SIG-M5 (cell line): ENCODE measurements around the gene HOXA4.

Experiments used
- DNase-seq: peaks from one replicate; lab custom pipeline; 2025; lab: John Stamatoyannopoulos, UW

Gene HOXA4

DNA sequence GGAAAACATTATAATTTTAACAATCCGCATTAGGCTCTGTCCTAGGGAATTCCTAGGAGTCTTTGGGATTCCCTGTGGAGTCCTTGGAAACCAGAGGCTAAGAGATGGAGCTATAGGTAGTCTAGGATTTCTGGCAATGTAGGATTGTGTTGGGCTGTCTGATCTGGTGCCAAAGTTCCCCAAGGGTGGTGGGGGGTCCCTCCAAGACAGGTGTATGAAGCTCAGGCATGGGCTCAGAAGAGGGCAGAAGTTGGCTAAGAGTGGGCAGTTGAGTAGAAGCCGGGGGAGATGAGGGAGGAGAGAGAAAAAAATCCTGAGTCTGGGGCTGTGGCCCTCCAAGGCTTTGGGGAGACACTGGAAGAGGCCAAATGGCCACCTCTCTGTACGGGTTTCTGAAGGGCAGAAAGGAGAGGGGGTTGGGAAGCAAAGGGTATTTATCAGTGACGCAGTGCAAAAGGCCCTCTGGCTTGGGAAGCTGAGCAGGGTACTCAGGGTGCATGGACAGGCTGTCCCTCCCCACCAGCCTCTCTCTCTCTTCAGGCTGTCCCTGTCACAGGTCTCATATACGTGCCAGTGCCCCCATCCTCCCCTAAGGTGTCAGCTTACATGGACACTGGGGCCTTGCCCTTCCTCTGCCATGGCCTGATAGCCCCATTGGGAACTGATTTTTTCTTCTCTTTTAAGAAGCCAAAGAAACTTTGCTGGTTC is 16.1 kb upstream of the HOXA4 start:
- DNase-seq: no peak

DNA sequence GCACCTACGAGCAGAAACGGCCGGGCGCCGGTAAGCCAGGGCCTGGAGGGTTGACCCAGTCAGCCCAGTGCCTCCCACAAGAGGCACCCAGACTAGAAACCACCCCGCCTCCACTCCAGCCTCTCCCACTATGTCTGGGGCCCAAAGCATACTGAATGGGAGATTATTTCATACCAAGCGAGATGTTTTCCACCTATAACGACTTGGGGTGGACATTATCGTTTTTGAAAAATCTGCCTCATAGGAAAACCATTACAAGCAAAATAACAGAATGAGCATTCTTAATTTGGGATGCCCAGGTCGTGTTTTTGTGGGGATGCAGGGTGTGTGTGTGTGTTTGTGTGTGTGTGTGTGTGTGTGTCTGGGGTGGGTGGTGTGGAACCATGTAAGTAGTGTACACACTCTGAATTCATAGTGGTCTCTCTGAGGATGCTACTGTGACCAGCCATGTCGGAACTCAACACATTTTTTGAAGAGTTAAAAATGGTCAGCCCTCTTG is 15.4 kb upstream of the HOXA4 start:
- no peak for DNase-seq

DNA sequence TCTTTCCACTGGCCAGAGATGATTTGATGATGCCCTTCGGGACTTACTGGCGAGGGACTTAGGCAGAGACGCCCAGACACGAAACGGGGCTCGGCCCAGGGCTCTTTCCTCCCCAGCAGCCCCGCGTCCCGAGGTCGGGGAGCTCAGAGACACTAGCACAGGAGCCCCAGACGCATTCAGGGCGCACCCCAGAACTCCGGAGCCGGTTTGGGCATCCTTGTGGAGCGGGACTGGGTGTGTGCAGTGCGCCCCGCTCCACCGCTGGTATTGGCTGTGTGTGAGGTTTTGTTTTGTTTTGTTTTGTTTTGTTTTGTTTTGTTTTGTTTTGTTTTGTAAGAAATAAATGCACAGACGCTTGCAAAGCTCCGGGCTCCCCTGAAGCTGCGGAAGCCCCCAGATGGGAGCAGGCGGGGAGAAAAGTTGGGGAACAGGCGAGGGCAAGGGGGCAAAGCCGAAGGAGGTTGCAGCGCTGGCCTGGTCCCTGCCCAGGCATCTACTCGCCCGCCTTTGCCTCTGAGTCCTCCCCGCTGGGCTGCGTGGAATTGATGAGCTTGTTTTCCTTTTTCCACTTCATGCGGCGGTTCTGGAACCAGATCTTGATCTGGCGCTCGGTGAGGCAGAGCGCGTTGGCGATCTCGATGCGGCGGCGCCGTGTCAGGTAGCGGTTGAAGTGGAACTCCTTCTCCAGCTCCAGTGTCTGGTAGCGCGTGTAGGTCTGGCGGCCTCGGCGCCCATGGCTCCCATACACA is 14.8 kb upstream of the HOXA4 start:
- DNase-seq: no peak

DNA sequence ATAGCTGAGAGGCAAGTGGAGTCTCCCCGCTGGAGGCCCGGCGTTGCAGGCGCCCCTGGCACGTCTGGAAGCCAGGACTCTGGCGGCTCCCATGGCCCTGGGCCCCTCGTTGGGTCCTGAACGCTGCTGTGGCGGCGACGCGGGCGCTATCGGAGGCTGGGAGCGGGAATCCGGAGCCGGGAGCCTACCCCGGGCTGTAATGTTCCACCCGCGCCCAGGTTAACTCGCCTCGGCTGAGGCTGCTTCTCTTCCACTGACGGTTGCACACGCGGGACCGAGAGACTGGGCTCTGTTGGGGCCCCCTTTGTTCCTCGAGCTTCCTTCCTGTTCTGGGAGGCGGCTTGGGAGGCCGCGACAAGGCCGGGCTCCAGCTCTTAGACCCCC is 14.2 kb upstream of the HOXA4 start:
- DNase-seq: no peak

DNA sequence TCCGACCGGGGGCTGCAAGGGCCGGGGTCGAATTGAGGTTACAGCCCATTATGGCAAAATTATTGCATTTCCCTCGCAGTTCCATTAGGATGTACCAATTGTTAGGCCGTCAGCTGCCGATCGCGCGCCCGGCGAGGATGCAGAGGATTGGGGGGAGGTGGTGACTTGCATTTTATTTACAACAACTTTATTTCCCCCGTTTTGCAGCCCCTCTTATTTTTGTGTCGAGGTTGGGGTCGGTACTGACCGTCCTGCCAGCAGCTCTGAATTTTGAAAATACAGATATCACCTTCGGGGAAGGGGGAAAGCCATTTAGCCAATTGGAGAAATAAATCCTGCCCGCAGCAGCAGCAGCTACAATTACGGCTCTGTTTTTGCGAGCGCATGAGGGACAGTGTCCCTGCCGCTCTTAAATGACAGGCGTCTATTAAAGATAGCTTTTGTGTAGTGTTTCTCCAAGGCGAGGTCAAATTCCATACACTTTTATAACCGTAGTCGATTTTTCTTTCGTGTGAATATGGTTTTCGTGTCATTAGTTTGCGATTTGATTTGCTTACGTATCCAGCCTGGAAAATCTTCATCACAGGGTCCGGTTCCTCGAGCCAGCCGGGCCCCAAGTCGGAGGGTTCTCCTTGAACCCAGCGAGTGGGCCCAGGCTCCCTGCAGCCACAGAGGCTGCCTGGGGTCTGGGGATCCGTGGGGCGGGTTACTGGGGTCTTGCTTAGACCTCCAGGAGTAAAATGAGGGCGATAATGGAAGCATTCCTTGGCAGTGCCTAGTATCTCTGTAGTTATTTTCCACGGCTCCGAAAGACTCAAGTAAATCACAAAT is 13.6 kb upstream of the HOXA4 start:
- DNase-seq: no peak

DNA sequence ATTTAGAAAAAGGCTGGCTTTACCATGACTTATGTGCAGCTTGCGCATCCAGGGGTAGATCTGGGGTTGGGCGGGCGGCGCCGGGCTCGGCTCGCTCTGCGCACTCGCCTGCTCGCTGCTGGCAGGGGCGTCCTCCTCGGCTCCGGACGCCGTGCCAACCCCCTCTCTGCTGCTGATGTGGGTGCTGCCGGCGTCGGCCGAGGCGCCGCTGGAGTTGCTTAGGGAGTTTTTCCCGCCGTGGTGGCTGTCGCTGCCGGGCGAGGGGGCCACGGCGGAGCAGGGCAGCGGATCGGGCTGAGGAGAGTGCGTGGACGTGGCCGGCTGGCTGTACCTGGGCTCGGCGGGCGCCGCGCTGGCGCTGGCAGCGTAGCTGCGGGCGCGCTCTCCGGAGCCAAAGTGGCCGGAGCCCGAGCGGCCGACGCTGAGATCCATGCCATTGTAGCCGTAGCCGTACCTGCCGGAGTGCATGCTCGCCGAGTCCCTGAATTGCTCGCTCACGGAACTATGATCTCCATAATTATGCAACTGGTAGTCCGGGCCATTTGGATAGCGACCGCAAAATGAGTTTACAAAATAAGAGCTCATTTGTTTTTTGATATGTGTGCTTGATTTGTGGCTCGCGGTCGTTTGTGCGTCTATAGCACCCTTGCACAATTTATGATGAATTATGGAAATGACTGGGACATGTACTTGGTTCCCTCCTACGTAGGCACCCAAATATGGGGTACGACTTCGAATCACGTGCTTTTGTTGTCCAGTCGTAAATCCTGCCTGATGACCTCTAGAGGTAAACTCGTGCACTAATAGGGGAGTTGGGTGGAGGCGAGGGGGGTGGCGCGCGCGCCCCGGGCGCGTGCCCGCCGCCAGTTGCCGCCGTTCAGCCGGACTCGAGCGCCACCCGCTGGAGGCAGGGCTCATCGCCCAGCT is 12.7 kb upstream of the HOXA4 start, which contains the start of gene HOXA5:
Gene HOXA5, minus strand, starts transcription at position 659 of the 927 bp plus-strand sequence. Its CDS starts 74 bp downstream, at position 585.
- DNase-seq: no peak

DNA sequence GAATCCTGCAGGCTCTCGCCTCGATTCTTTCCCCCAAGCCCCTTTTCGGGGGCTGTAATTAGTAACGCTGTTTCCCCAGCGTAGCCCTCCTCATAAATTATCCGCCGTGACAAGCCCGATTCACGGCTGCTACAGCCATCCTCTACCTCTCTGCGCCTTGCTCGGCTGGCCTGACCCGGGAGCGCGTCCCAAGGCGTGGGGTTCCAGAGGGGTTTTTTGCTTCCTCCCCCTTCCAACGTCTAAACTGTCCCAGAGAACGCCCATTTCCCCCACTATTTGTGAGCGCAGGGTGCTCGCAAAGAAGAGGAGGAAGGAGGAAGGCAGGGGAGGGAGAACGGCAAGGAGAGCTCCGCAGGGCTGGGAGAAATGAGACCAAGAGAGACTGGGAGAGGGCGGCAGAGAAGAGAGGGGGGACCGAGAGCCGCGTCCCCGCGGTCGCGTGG is 12.0 kb upstream of the HOXA4 start:
- no peak for DNase-seq

DNA sequence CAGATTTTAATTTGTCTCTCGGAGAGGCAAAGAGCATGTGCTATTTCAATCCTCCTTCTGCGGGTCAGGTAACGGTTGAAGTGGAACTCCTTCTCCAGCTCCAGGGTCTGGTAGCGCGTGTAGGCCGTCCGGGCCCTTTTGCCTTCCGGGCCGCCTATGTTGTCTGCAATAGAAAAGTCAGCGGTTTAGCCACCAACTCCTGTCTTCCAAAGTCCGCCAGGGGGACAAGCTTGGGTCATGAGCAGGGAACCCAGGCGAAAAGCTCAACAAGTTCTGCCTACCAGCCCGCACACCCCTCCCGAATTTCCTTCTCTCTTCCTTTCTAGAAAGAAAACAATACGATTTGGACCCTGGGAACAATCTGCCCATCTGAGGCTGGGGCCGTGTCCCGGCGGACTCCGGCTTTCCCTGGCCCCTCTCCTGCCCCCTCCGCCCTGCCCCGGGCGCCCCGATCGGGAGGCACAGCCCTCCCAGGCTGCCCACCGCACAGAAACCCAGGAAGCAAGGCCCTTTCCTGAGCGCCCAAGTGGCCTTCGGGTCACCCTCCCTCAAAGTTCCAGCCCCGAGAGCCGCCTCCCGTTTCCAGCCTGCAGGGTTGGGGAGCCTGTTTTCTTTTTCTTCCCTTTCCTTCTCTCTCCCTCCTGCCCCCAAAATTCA is 11.5 kb upstream of the HOXA4 start:
- DNase-seq: no peak

DNA sequence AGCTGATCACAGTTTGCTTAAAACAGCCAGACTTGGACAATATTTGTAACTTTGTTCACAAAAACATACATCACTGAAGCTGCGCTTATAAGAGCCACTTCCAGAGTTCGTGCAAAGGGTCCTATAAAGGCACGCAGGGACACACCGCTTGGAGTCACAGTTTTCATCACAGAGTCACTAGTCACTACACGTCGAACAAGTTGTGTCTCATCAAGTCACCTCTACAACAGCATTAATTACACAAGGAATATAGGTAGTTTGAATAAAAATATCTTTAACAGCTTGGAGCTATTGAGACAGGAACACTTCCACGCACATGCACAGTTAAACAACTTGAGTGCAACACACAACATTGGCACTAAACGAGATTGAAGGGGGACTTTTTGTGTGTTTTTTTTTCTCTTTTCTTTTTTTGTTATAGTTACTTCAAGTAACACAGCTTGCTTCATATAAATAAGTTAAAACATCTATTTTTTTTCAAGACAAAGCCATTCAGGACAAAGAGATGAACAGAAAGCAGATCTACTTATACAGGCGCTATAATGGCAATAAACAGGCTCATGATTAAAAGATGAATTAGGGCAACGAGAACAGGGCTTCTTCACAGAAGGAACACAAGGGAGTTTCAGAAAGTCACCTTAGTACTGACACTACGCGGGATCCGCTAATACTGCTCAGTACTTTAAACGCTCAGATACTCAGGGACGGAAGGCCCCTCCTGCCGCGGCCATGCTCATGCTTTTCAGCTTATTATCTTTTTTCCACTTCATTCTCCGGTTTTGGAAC is 10.8 kb upstream of the HOXA4 start:
- DNase-seq: no peak

DNA sequence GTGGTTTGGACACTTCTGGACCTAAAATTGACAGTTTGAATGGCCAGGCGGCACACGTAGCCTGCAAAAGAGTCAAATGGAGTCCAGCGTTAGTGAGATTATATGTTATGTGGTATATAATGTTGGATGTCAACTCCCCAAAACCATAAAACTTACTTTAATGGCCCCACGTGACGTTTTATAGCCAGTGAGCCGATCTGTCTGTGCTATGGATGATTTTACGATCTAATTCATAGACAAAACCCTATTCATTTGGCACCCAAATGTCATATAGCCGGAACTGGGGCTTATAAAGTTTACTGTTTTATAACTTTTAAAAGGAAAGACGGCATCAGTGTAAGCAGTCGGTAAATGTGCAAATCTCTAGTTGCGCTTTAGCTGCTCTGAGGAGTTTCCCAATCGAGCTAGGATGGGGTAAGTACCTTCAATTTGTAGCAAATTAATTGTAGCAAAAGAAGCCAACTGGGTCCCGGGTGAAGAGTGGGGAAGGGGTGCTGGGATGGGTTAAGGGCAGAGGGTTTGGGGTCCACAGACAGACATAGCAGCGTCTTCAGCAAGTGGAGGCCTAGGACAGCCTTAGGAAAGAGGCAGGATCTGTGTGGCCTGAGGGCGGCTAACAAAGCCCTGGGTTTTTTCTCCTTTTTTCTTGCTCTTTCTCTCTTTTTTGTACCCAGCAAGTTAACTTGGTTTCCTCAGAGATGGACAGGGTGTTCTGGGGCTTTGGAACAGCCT is 9.7 kb upstream of the HOXA4 start:
- no peak for DNase-seq

DNA sequence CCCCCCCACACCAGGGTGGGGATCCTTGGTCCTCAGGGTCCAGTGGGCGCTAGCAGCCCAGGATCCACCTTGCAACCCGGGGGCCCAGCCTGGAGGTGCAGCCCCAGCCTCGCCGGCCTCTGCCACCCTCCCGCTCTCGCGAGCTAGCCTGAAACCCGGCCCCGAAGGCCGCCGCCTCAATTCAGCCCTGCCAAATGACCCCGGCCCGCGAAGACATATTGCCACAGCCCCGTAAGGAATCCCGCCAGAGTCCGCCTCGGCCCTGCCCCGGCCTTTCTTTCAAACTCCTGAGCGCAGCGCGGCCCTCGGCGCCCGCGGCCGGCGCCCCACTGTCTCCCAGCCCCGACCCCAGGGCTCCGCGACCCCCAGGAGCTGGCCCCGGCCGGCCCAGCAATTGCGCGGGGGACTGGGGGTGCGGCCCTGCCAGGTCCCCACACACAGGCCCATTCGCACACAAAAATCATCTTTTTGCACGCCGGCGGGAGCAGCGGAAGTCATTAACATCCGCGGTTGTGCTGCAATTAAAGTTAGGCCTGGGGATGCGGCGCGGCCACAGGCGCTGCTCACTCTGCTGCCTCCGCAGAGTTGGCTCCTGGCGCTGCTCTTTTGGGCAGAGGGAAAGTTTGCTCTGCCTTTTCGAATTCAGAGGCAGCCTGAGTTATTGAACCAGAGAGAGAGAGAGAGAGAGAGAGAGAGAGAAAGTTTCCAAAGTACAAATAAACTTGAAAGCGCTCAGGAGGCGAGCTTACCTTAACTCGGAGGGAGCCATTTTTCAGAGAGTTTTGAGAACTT is 9.0 kb upstream of the HOXA4 start:
- DNase-seq: no peak

DNA sequence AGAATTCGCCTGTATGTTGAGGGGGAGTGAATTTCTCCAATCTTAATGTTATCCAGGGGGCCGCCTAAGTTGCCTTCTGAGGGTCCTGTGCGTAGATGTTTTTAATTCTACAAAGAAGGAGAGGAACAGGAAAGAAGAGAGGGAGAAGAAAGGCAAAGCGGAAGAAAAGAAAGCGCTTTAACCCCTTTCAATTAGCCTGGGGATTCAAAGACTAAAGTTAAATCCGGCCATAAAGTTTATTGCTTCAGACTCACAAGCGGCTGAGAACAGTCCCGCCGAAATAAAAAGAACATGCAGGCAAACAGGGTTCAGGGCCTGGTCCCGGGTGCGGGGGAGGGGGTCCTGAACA is 8.4 kb upstream of the HOXA4 start:
- DNase-seq: no peak

DNA sequence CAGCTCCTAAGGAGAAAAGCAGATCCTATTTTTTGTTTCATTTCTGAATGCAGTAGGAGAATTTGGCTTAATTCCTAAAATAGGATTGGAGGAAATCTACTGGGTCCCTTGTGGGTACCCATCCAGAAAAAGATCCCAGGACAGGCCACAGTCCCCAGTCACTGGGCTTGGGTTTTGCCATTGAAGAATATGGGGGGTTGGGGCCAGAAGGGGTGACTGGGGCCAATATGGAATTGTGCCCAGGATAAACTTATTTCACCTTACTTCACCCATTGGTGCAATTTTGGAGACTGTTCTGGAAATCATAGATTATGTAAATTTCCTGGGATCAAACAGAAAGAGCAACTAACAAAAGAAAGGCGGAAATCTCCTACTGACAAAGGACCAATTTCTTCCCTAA is 7.9 kb upstream of the HOXA4 start:
- no peak for DNase-seq

DNA sequence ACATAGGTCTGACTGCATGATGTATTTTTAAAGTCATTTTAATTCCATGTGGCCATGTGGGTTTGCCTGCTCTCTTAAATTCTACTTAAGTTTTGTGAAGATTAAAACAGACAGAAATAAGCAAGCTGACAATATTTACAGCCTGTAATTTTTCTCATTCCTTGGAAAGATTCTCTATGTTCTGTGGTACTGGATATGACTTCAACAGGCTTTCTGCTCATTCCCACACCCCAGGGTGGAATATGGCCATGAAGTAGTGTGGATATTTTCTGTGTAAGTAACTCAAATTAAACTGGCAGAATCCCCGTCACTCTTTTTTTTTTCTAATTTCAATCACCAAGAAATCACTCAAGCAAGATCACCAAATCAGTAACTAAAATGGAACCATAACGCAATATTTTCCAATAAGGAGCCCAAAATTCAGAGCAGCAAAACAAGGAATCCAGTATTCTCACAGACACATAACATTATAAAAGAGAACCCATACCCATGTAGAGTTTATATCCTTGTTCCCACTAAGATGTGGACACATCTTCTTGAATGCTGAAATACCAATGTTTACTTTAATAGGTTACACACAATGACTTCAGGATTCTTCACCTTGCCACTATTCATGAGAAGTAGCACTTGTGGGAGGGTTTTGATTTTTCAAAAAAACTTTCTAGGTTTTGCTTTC is 7.2 kb upstream of the HOXA4 start:
- DNase-seq: no peak

DNA sequence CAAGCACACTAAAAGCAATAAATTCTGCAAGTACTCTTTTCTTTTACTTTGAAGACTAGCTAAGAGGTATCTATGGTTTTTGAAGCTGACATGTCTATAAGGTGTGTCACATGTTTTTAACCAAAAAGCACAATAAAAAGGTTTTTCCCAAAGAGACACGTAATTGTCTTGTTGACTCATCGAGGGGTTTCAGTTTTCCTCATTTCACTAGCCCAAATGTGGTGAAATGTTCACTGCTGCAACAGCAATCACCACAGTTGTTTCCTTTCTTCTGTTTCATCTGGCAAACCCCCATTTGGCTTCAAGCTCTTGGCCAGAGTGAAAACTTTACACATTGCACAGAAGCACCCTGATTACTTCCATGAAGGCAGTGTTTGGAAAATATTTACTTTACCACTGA is 3.8 kb upstream of the HOXA4 start:
- DNase-seq: no peak

DNA sequence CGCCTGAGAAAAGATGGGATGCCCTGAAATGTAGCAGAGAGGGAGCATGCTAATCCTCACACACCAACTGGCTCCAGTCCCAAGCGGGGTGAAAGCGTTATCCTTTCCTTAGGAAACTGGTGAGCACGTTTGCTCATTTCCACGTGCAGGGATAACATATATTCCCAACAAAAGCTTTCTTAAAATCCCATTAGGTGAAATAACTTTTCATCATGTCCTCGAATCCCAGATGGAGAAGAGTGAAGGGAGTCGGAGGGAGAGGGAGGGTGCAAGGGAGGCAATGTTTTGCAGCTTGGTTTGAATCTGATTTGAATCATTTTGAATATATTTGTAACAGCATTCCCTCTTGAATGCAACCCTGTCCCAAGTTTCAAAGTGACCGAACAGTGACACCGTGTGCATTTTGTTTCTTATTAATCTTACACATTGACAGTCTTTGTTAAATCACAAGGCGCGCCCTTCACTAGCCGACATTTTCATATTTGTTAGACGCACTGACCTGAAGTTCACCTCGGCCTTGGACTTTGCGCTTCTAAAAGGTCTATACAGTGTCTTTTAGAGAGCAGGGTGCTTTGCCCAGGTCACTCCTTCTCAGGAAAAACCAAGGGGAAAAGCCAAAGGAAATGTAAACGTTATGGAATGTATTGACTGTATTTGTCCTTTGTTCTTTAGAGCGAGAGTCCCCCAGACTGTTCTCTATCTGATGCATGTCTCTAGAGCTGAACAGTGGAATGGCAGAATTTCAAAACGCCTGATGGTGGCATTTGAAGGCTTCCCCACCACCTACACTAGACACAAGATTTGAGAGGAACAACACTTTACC is 3.1 kb upstream of the HOXA4 start:
- no peak for DNase-seq

DNA sequence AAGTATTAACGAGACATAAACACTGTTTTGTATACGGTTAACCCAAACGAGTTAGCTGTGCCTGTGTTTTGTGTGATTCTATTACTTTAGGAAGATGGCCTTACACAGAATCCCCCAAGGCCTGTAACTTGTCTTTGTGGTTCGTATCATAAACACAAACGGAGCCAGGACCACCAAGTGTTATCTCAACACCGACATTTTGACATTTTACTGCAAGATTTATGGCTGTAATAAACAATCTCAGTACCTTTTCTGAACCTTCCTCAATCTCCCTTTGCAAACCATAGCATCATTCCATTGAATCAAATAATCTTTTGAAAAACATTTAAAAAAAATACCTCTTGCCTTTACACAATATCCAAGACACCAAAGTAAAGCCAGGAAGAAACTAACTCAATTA is 2.4 kb upstream of the HOXA4 start:
- no peak for DNase-seq
